ENCODE measurements around the gene TPGS1.

The TPGS1 gene

DNA sequence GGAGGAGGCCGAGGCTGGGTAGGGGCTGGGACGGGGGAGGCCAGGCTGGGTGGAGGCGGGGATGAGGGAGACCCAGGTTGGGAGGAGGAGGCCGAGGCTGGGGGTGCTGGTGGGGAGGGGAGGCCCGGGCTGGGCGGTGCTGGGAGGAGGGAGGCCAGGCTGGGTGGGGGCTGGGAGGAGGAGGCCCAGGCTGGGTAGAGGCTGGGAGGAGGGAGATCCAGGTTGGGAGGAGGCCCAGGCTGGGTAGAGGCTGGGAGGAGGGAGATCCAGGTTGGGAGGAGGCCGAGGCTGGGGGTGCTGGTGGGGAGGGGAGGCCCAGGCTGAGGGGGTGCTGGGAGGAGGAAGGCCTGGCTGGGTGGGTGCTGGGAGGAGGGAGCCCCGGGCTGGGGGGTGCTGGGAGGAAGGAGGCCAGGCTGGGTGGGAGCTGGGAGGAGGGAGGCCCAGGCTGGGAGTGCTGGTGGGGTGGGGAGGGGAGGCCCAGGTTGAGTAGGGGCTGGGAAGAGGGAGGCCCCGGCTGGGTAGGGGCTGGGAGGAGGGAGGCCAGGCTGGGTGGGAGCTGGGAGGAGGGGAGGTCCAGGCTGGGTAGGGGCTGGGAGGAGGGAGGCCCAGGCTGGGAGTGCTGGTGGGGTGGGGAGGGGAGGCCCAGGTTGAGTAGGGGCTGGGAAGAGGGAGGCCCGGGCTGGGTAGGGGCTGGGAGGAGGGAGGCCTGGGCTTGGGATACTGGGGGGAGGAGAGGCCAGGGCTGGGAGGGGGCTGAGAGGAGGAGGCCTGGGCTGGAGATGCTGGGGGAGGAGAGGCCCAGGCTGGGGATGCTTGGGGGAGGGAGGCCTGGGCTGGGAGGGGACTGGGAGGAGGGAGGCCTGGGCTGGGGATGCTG, 10.7 kb downstream of the TPGS1 start:
- Histone ChIP-seq H3K9me3 (replicated peaks; ENCODE audit: low read length) (no peaks in the 10 kb centered on the region), H3K9ac (ENCODE audit: low read depth, low read length) (no peak overlapping the region), H3K4me1 (ENCODE audit: control insufficient read depth, insufficient read depth, low read length) (no peaks in the 10 kb centered on the region), H3K4me2 (ENCODE audit: low read length) (no peak overlapping the region), H3K27me3 (ENCODE audit: control insufficient read depth, insufficient read depth, low read length) (no peaks in the 10 kb centered on the region), H3K4me3 (ENCODE audit: low read length) (no peak overlapping the region), H3K36me3 (ENCODE audit: insufficient read depth, low read length) (peaks cover 13% of the 10 kb centered on the region)

DNA sequence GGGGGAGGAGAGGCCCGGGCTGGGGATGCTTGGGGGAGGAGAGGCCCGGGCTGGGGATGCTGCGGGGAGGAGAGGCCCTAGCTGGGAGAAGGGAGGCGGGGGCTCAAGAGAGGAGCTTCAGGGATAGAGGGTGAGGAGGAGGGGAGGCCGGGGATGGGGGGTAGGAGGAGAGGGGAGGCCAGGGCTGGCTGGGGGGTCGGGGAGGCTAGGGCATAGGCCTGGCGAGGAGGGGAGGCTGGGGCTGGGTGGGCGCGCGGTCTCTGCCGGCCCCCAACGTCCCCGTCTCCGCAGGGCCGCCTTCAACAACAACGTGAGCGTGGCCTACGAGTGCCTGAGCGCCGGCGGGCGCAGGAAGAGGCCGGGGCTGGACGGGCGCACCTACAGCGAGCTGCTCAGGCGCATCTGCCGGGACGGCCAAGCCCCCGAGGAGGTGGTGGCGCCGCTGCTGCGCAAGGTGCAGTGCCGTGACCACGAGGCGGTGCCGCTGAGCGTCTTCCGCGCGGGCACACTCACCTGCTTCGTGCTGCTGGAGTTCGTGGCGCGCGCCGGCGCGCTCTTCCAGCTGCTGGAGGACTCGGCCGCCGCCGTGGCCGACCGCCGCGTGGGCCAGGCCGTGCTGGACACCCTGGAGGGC, 11.4 kb downstream of the TPGS1 start:
- Histone ChIP-seq H3K9ac (ENCODE audit: low read depth, low read length) (no peak overlapping the region), H3K4me3 (ENCODE audit: low read length) (no peak overlapping the region)

DNA sequence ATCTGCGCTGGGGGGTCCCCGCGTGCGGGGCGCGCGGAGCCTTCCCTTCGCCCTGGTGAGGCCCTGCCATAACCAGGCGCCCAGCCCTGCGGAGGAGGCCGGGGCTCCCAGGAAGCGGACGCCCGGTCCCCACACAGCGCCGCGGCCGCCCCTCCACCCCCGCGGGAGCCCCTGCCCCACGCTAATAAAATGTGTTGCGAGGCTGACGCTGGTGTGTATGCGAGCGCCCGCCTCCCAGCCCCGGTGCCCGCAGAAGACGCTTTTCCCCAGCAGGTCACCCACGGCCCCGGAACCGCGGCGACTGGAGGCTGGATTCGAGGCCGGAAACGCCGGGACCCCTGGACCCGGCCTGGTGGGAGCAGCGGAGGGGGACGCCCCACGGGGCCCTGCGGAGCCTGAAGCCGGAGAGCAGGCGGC, 12.2 kb downstream of the TPGS1 start:
- Histone ChIP-seq H3K4me2 (ENCODE audit: low read length) (no peak overlapping the region), H3K27me3 (ENCODE audit: control insufficient read depth, insufficient read depth, low read length) (no peaks in the 10 kb centered on the region), H3K4me3 (ENCODE audit: low read length) (no peak overlapping the region), H3K9me3 (replicated peaks; ENCODE audit: low read length) (no peaks in the 10 kb centered on the region), H3K4me1 (ENCODE audit: control insufficient read depth, insufficient read depth, low read length) (no peaks in the 10 kb centered on the region), H3K36me3 (ENCODE audit: insufficient read depth, low read length) (peaks cover 5% of the 10 kb centered on the region), H3K9ac (ENCODE audit: low read depth, low read length) (no peak overlapping the region)

More for the DNA sequence above, 11.4 kb downstream of the TPGS1 start:
- Histone ChIP-seq H3K4me1 (ENCODE audit: control insufficient read depth, insufficient read depth, low read length) (no peaks in the 10 kb centered on the region), H3K4me2 (ENCODE audit: low read length) (no peak overlapping the region), H3K36me3 (ENCODE audit: insufficient read depth, low read length) (peaks cover 8% of the 10 kb centered on the region), H3K9me3 (replicated peaks; ENCODE audit: low read length) (no peaks in the 10 kb centered on the region), H3K27me3 (ENCODE audit: control insufficient read depth, insufficient read depth, low read length) (no peaks in the 10 kb centered on the region)

DNA sequence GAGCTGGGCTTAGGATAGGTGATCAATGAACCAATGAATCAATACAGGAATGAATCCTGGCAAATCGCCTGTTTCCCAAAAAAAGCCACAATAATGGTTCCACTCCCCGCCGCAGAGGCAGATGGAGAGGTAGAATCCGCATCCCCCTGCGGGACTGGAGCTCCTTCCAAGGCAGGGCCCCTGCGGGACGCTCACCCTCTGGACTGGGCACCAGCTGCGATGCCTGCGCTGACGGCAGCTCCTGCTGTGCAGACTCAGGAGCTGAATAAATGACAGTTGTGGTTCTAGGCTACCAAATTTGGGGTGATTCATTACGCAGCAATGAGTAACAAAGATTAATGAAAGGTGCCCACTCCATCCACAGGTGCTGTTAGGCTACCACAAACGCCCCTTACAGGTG, 15.4 kb downstream of the TPGS1 start:
- Histone ChIP-seq H3K9me3 (replicated peaks; ENCODE audit: low read length) (no peaks in the 10 kb centered on the region), H3K36me3 (ENCODE audit: insufficient read depth, low read length) (peaks cover 5% of the 10 kb centered on the region), H3K4me1 (ENCODE audit: control insufficient read depth, insufficient read depth, low read length) (no peaks in the 10 kb centered on the region), H3K4me2 (ENCODE audit: low read length) (no peak overlapping the region), H3K9ac (ENCODE audit: low read depth, low read length) (no peak overlapping the region), H3K4me3 (ENCODE audit: low read length) (no peak overlapping the region), H3K27me3 (ENCODE audit: control insufficient read depth, insufficient read depth, low read length) (peaks cover 2% of the 10 kb centered on the region)

DNA sequence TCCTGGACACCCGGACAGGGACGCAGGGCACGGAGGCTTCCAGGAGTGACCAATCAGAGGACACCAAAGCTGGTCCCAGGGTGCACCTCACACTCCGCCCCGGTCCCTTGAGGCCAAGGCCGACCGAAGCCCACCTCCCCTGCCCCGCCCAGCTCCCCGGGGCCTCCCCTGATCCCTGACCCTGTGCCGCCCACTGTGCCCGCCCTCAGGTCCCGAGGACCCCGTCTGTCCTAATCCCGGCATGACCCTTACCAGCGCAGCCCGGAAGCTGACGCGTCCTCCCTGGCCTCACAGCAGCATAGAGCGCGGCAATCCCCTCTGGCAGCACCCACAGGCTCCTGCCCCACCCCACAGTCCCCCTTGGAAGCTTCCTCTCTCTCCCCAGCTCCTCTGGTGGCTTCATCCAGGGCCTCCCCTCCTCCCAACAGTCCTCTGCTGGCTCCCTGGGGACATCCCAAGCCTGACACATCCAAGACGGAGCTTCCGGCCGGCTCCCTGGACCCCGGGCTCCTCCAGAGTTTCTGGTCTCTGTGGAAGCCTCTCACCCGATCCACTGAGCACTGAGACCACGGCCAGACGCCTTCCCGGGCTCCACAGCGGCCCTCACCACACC, 16.9 kb downstream of the TPGS1 start:
- no peak overlapping the region for H3K4me2 ChIP-seq (ENCODE audit: low read length)
- no peaks in the 10 kb centered on the region for H3K4me1 ChIP-seq (ENCODE audit: control insufficient read depth, insufficient read depth, low read length)
- peaks cover 5% of the 10 kb centered on the region for H3K36me3 ChIP-seq (ENCODE audit: insufficient read depth, low read length)
- H3K9me3 ChIP-seq (replicated peaks; ENCODE audit: low read length), result no peaks in the 10 kb centered on the region
- H3K27me3 ChIP-seq (ENCODE audit: control insufficient read depth, insufficient read depth, low read length), result peaks cover 2% of the 10 kb centered on the region
- no peak overlapping the region for H3K4me3 ChIP-seq (ENCODE audit: low read length)
- no peak overlapping the region for H3K9ac ChIP-seq (ENCODE audit: low read depth, low read length)

DNA sequence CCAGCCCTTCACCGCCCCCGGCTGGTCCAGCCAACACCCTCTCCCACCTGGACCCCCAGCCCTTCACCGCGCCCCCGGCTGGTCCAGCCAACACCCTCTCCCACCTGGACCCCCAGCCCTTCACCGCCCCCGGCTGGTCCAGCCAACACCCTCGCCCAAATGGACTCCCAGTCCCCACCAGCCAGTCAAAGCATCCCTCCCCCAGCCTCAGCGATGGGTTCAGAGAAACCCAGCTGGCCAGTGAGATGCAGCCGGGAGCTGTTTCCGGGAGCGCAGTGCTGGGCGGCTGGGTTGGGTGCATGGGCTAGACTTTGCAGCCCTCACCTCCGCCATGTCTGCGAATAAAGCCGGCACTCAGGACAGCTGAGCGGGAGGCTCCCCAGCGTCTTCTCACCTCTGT, 17.7 kb downstream of the TPGS1 start:
- H3K9me3 ChIP-seq (replicated peaks; ENCODE audit: low read length), result no peaks in the 10 kb centered on the region
- no peak overlapping the region for H3K9ac ChIP-seq (ENCODE audit: low read depth, low read length)
- peaks cover 2% of the 10 kb centered on the region for H3K27me3 ChIP-seq (ENCODE audit: control insufficient read depth, insufficient read depth, low read length)

DNA sequence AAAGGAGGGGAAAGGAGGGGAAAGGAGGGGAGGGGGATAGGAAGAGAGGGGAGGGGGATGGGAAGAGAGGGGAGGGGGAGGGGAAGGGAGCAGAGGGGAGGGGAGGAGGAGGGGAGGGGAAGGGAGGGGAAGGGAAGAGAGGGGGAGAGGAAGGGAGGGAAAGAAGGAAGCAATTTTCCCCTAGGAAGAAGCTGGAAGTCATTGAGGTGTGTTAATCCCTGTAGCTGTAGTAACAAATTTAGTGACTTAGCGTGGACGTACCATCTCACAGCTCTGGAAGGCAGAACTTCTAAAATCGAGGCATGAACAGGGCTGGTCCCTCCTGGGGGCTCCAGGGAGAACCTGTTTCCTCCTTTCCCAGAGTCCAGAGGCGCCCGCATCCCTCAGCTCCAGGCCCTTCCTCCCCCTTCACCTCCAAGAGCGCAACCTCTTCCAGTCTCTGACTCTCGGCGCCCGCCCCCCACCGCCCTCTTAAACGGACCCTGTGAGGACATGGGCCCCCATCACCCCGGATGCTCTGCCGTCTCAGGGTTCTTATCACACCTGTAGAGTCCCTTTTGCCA, 18.6 kb downstream of the TPGS1 start:
- no peaks in the 10 kb centered on the region for H3K36me3 ChIP-seq (ENCODE audit: insufficient read depth, low read length)

More for the DNA sequence above, 17.7 kb downstream of the TPGS1 start:
- Histone ChIP-seq H3K36me3 (ENCODE audit: insufficient read depth, low read length) (peaks cover under 1% of the 10 kb centered on the region), H3K4me2 (ENCODE audit: low read length) (no peak overlapping the region), H3K4me3 (ENCODE audit: low read length) (no peak overlapping the region), H3K4me1 (ENCODE audit: control insufficient read depth, insufficient read depth, low read length) (no peaks in the 10 kb centered on the region)

DNA sequence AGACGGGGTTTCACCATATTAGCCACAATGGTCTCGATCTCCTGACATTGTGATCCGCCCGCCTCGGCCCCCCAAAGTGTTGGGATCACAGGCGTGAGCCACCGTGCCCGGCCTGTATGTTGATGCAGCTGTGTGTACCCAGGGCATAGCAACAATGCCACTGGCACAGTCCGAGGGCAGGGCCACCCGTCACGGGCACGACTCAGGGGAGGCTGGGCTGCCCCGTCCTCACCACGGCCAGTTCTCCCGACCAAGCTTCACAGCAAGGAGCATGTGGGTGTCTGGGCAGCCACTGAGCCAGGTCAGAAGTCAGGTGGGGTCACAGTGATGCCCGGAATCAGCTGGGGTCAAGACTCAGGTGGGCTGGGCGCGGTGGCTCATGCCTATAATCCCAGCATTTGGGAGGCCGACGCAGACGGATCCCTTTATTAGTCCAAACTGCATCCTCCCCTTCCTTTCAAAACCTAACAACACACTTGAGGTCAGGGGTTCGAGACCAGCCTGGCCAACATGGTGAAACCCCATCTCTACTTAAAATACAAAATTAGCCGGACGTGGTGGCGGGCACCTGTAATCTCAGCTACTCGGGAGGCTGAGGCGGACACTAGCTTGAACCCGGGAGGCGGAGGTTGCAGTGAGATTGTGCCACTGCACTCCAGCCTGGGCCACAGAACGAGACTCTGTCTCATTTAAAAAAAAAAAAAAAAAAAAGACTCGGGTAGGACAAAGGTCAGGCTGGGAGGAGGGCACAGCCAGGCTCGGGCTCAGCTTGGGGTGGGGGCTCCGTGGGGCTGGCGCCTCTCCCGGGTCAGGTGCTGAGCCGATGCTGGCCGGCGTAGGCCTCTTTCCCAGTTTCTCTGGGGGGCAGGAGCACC, 23.1 kb downstream of the TPGS1 start:
- Histone ChIP-seq H3K9ac (ENCODE audit: low read depth, low read length) (peak overlapping the region; percentile 97), H3K4me1 (ENCODE audit: control insufficient read depth, insufficient read depth, low read length) (peaks cover 25% of the 10 kb centered on the region)

More for the DNA sequence above, 18.6 kb downstream of the TPGS1 start:
- Histone ChIP-seq H3K27me3 (ENCODE audit: control insufficient read depth, insufficient read depth, low read length) (peaks cover 2% of the 10 kb centered on the region), H3K4me2 (ENCODE audit: low read length) (no peak overlapping the region), H3K4me1 (ENCODE audit: control insufficient read depth, insufficient read depth, low read length) (no peaks in the 10 kb centered on the region), H3K9ac (ENCODE audit: low read depth, low read length) (no peak overlapping the region), H3K4me3 (ENCODE audit: low read length) (no peak overlapping the region), H3K9me3 (replicated peaks; ENCODE audit: low read length) (no peaks in the 10 kb centered on the region)

DNA sequence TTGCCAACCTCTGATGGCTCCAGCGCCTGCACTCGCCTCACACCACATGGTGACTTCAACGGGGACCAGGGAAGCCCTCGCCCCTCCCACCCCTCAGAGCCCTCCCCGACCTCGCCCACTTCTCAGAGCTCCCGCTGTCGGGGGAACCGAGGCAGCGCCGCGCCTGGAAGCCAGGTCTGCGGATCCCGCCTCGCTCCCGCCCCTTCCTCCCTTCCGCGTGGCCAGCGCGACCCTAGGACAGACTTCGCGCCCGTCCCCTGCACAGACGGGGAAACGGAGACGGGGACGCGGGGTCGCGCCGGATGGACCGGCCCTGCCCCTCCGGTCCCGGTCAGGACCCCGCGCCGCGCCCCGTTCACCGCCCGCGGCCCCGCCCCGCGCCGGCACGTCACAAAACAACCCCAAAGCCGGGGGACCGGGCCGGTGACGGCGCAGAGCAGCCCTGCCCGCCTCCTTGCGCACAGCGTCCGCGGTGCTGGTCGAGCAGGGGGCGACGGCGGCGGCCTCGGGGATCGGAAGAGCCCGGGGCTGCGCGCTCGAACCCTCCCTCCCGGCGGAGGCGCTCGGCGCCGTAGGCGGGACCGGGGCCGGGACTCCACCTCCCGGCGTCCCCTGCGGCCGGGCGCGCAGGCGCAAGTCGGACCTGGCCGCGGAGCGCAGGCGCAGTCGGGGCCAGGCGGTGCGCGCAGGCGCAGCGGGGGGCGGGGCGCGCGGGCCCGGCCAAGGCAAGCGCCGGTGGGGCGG, 23.9 kb downstream of the TPGS1 start:
- H3K4me2 ChIP-seq (ENCODE audit: low read length), result peak overlapping the region; percentile 88
- H3K4me3 ChIP-seq (ENCODE audit: low read length), result peak overlapping the region; percentile 99
- peak overlapping the region; percentile 97 for H3K9ac ChIP-seq (ENCODE audit: low read depth, low read length)
- H3K36me3 ChIP-seq (ENCODE audit: insufficient read depth, low read length), result peaks cover 4% of the 10 kb centered on the region
- H3K27me3 ChIP-seq (ENCODE audit: control insufficient read depth, insufficient read depth, low read length), result peaks cover 2% of the 10 kb centered on the region
- peaks cover 28% of the 10 kb centered on the region for H3K4me1 ChIP-seq (ENCODE audit: control insufficient read depth, insufficient read depth, low read length)
- no peaks in the 10 kb centered on the region for H3K9me3 ChIP-seq (replicated peaks; ENCODE audit: low read length)

More for the DNA sequence above, 23.1 kb downstream of the TPGS1 start:
- Histone ChIP-seq H3K4me3 (ENCODE audit: low read length) (peak overlapping the region; percentile 99), H3K36me3 (ENCODE audit: insufficient read depth, low read length) (no peaks in the 10 kb centered on the region), H3K9me3 (replicated peaks; ENCODE audit: low read length) (no peaks in the 10 kb centered on the region), H3K27me3 (ENCODE audit: control insufficient read depth, insufficient read depth, low read length) (peaks cover 2% of the 10 kb centered on the region), H3K4me2 (ENCODE audit: low read length) (peak overlapping the region; percentile 88)

DNA sequence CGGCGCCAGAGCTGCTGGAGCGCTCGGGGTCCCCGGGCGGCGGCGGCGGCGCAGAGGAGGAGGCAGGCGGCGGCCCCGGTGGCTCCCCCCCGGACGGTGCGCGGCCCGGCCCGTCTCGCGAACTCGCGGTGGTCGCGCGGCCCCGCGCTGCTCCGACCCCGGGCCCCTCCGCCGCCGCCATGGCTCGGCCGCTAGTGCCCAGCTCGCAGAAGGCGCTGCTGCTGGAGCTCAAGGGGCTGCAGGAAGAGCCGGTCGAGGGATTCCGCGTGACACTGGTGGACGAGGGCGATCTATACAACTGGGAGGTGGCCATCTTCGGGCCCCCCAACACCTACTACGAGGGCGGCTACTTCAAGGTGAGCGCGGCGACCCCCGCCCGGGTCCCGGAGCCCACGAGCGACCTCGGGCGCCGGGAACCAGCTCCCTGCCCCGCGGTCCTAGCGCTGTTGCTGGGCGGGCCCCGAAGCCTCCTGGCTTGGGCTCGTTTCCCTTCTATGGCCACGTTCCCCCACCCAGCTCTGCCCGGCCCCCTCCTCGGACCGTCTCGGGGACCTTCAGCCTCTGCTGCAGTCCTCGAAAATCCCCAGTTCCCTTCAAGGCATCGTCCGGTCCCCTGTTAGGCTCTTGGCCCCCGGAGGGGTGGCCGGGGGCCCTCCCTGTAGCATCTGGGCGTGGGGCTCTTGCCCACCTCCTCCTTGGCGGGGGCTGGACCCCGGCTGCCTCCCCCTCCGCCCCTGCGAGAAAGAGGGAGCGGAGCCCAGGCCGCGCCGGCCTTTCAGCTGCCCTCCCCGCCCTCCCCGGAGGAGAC, 24.7 kb downstream of the TPGS1 start, which contains the start of gene CDC34:
CDC34 (plus strand) TSS at position 8 of the 808 bp plus-strand sequence; CDS start at position 180, 172 bp downstream.
- H3K27me3 ChIP-seq (ENCODE audit: control insufficient read depth, insufficient read depth, low read length), result no peaks in the 10 kb centered on the region

More for the DNA sequence above, 24.7 kb downstream of the TPGS1 start, which contains the start of gene CDC34:
- Histone ChIP-seq H3K36me3 (ENCODE audit: insufficient read depth, low read length) (peaks cover 12% of the 10 kb centered on the region), H3K9ac (ENCODE audit: low read depth, low read length) (peak within 1 kb of the TSS; percentile 97), H3K9me3 (replicated peaks; ENCODE audit: low read length) (no peaks in the 10 kb centered on the region), H3K4me2 (ENCODE audit: low read length) (peak within 1 kb of the TSS; percentile 97), H3K4me3 (ENCODE audit: low read length) (peak within 1 kb of the TSS; percentile 99), H3K4me1 (ENCODE audit: control insufficient read depth, insufficient read depth, low read length) (peaks cover 28% of the 10 kb centered on the region)

Data from skeletal muscle satellite cell (primary cell).